GM19467 (cell line): ENCODE data around the gene HPSE.

Experiments used
- ATAC-seq: cut with Tn5 transposase; IDR thresholded peaks from one replicate; pipeline ENCODE4 v1.9.1; 2021; ENCODE audit warnings: mild to moderate bottlenecking, moderate library complexity; ENCODE audit not compliant: unreplicated experiment

The HPSE gene

DNA sequence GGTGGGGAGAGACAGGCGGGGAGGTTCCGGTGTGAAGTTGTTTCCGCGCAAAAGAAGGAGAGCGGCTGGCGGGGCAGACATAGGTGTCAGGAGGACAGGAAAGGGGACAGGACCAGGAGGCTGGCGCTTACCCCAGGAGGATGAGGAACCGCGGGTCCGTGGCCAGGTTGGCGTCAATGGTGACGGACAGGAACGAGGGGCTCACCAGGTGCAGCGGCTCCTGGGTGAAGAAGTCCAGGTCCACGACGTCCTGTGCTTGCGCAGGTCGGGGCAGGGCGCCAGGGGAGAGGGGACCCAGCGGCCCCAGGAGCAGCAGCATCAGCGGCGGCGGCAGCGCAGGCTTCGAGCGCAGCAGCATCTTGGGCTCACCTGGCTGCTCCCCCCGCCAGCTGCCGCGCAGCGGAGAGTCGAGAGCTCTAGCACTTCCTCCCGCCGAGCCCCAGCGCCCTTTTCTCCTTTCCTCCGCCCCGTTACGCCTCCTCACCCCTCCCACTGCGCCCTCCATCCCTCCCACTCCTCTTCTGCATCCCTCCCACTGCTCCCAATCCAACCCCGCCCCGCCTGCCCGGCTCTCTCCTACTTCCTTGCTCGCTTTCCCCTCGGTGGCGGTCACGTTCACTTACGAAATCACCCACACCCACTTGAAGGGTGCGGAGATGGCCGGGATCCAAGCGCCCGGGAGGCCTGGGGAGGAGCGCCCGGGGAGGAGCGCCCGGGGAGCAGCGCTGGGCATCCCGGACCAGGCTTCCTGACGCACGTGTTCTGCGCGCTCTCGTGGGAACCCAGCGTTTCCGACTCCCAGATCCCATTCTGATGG, at the start of gene HPSE:
Gene HPSE, minus strand, starts transcription at position 424 of the 817 bp plus-strand sequence. Its CDS starts 66 bp downstream, at position 358.
- peak; percentile 89 for ATAC-seq

DNA sequence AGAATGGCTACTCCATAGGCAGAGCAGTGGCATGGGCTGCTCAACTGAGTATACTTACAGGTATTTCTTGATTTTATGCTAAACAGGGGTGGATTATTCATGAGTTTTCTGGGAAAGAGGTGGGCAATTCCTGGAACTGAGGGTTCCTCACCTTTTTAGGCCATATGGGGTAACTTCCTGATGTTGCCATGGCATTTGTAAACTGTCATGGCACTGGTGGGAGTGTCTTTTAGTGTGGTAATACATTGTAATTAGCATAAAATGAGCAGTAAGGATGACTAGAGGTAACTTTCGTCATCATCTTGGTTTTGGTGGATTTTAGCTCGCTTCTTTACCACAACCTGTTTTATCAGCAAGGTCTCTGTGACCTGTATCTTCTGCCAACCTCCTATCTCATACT, 48.2 kb upstream of the HPSE start:
- ATAC-seq = no peak

DNA sequence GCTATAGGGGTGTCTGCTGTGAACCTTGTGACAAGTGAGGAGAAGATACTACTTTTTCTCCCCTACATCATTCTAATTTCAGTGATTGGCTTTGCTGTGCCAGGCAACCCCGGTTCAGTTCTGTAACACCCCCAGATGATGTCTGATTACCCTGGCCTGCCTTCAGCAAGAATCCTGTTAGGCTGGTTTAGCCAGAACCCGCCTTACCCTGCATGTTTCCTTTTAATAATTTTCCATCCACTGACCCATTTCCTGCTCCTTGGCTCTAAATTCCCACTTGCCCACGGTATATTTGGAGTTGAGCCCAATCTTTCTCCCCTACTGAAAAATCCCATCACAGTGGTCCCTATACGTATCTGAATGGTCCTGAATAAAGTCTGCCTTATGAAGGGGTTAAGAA, 46.5 kb upstream of the HPSE start:
- ATAC-seq = no peak

DNA sequence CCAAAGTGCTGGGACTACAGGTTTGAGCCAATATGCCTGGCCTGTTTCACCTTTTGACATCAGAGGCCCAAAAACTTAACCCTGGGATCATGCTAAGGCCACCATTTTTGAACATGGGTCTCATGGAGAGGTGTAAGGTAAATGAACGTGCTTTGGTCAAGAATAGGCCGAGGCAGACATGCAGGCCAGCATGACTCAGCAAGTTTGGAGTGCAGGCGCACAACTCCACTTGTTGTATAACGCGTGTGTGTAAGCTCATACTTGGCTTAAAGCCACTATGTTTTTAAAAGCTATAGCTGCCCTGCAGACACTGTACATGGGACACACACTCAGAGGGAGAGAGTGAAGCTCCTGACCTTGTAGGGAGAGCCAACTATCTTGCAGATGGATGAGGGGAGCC, 43.8 kb upstream of the HPSE start:
- ATAC-seq = no peak

DNA sequence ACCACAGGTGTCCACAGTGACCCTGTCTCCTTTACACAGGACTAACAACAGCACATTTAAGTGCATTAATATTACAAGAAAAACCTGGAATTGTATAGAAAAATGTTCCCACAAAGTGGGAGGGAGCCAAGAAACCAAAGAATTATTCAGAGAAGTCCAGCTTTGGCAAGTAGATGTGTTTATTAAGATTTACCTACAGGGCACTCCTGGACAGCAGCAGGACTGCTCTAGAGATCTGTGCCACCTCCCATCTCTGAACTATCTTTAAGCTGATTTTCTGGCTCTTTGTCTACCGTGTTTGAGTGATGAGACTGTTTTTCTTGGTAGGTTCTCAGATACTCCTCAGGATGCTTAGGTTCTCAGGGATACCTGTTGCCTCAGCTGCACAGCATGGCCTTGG, 38.3 kb upstream of the HPSE start:
- no peak for ATAC-seq

DNA sequence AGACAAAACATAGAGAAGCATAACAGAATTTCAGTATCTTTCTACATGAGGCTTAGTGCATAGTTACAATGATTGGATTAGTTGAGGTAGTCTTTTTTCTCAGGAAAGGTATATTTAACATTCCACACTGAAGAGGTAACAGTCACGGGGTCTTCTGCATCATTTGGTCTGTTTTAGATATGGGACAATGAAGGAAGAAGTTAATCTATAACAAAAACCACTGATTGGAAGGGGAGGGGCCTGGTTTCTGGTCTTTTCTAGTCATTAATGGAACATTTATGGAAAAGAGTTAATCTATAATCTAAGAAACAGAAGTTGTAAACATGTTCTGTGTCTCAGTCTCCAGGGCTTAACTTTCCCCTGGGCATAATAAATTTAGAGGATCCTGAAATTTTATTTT, 37.3 kb upstream of the HPSE start:
- ATAC-seq = no peak

DNA sequence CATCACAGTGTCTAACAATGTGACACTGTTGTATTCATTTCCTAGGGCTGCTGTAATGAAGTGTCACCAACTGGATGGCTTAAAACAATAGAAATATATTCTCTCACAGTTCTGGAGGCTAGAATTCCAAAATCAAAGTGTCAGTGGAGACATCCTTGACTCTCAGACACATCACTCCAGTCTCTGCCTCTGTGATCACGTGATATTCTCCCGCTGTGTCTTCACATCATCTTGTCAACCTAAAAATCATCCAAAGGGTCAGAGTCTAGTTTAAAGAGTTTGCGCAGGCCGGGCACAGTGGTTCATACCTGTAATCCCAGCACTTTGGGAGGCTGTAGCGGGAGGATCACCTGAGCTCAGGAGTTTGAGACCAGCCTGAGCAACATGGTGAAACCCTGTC, 36.6 kb upstream of the HPSE start:
- ATAC-seq = no peak

DNA sequence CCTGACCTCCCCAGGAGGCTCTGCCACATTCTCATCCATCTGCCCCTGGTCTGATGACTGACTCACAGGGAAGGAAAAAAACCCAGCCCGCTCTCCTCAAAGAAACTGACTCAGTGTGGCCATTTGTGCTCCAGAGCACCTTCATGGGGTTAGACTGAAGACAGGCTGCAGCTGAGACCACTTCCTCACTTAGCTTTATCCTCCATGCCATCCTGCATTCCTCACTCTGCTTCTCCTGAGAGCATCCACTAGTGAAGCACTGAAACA, 35.9 kb upstream of the HPSE start:
- ATAC-seq = no peak

DNA sequence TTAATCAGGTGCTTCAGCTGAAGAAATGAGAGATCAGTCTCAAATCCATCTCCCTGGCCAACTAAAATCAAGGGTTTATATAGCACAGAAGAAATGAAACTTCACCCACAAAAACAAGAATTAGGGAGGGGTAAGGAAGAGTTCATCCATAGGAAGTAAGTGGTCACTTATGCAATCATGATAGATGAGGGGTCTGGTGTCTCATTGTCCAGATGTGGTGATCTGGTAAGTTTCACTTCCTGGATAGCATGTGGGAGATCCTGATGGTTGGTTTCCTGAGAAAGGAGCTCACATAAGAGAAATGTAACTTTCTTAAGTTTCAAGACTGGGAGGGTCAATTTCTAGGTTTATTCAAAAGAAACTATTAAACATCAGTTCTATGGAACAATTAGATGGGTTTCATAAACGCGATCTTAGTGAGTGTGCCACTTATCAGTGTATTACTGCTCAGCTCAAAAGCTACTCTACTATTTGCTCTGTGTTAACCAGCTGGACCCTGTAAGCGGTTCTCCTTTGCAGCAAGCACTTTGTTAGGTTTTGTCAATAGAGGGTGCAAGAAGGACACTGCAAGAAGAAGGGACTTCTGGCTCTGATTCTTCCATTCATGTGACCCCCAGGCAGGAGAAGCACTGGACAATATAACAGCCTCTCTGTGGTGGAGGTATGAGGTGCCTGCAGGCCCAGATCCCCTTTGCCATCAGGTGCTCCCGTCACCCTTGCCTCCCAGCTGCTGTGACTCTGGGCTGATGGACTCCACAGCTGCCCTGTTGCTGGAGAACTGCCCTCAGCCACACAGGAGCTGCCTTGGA, 35.4 kb upstream of the HPSE start:
- ATAC-seq = no peak

DNA sequence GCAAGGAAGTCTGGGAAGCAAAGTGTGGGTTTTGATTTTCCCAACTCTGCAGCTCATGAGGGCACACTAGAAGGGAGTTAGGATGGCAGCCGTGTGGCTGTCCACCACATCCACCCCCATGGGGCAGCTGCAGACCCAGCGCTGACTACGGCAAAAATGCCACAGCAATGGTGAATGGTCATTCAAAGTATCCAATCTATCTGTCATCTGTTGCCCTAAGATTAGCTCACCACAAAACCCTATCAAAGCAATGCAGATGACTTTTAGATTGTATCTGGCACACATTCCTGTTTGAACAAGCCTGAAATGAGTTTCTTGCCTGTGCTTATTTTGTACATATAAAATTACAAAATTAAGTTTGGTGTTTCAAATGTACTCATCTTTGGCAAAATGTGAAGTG, 29.7 kb upstream of the HPSE start:
- ATAC-seq = no peak

DNA sequence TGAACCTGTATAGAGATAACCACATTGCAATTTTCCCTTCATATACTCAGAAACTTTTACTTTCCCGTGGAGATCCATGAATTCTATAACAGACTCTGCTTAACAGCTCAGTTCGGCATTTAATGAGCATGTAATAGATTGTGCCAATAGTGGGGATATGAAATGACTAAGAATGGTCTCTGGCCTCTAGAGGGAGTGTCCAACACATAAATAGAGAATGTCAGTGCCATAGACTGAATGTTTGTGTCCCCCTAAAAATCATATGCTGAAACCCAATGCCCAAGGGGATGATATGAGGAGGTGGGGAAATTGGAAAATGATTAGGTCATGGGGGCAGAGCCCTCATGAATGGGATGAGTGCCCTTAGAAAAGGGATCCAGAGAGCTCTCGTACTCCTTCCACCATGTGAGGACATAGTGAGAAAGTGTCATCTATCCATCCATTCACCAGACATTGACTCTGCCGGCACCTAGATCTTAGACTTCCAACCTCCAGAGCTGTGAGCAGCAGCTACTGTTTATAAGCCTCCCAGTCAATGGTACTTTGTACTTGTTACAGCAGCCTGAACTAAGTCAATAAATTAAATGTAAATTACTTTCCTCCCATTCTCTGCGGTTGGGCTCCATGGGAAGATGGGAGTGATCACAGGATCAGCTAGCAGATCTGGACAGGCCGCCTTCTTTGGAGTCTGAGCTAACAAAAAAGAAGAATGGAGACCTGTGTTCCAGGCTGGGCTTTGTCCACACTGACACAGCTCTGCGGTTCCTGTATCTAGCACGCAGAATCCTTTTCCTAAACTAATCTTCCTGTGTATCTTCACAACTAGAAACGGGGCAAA, 28.1 kb upstream of the HPSE start:
- no peak for ATAC-seq

DNA sequence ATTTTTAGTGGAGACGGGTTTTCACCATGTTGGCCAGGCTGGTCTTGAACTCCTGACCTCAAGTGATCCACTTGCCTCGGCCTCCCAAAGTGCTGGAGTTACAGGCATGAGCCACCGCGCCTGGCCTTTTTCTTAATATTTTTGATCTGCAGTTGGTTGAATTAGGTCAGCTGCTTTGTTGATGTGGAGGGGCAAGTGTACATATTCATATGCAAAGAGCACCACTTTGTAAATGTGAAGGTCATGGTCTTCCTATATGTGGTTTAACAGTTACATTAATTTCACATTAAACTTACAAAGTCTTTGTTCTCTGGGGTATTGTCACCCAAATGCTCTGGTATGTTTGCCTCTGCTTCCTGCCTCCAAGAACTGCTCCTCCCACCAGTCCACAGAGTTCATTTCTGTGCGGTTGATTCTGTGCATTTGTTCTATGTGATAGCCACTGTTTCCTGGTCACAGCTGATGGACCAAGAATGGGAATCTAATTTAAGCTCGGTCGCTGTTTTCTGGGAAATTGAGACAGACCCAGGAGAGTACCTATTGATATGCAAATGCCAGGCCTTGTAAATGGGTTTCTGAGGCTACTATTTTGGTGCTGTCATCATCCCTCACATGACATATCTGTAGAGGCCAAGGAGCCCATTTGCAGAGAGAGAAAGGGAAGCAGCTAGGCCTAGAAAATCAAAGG, 26.9 kb upstream of the HPSE start:
- no peak for ATAC-seq

DNA sequence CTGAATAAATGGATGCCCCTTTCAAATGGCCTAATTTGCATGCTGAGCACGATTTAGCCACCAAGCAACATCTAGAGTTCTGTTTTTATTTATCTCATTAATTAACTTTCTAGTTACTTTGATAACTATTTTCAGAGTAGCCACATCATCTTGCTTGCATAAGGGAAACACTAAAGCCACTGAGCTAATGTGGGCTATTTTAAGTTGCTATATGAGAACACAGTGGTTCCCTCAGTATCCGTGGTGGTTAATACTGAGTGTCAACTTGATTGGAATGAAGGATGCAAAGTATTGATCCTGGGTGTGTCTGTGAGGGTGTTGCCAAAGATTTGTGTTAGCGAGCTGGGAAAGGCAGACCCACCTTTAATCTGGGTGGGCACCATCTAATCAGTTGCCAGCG, 25.4 kb upstream of the HPSE start:
- no peak for ATAC-seq

DNA sequence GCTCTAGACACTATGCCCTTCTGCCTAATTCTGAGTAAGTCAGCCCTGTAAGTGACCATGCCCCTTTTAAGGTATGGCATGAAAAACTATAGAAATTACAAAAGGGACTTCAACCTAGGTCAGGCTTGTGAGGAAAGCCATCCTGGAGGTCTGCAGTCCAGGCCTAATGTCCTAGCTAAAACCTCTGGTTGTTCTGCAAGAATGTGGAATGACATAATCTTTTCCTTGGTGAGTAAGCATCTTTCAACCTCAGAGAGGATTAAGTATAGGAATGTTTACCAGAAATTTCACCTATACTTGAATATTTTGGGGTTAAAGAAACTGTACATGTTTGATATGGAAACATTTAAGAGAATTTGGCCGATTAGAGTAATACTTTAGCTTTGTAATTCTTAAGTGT, 23.8 kb upstream of the HPSE start:
- no peak for ATAC-seq

DNA sequence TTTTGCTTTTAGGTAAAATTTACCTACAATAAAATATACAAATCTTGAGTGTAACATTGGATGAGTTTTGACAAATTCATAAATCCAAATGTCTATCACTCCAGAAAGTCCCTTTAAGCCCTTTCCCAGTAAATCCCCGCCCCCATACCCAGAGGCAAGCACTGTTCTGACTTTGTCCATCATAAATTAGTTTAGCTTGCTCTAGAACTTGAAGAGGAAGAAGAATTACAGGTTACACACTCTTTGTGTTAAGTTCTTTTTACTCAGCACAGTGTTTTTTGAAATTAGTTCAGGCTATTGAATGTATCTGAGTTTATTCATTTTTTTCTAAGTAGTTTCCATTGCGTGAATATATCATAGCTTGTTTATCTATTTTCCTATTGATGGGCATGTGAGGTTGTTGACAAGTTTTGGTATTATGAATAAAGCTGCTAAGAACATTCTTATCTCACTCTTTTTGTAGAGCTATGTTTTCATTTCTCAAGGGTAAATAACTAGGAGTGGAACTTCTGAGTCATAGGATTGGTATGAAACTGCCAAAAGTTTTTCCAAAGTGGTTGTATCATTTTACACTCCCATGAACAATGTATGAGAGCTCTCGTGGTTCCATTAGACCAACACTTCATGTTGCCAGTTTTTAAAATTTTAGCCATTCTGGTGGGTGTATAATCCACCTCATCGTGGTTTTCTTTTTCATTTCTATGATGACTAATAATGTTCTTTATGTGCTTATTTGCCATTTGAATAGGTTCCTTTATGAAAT, 22.4 kb upstream of the HPSE start:
- no peak for ATAC-seq

DNA sequence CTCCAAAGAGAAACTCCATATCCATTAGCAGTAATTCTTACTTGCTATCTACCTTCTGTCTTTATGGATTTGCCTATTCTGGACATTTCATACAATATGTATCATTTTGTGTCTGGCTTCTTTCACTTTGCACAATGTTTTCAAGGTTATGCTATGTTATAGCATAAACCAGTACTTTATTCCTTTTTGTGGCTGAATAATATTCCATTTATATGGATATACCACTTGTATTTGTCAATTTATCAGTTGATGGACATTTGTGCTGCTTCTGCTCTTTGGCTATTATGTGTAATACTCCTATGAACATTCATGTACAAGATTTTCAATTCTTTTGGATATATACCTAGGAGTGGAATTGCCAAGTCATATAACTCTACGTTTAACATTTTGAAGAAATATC, 18.9 kb upstream of the HPSE start:
- ATAC-seq = no peak

DNA sequence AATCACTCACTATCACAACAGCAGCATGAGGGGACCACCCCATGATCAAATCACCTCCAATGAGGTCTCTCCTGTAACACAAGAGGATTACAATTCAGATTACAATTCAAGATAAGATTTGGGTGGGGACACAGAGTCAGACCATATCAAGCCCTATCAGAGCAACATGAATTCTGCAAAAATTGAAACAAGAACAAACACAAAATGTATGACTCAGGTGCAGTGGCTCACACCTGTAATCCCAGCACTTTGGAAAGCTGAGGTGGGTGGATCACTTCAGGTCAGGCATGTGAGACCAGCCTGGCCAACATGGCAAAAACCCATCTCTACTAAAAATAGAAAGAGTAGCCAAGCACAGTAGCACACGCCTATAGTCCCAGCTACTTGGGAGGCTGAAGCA, 13.4 kb upstream of the HPSE start:
- no peak for ATAC-seq

DNA sequence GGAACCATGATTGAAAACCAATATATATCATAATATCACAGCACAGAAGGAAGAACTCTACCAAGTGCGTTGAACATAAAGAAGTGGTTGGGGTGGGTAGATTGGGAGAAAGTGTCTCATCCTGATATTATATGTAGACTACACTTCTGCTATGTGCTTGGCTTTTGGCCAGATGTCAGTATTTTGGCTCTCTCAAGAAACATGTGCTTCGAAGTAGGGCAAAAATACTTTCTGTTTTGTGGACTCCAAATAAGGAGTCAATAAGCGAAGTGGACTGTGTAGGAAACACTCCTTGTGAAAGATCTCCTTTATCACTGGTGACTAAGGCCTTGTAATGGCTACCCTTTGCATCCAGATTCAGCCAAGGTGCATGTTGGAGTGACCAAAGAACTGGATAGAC, 7.8 kb upstream of the HPSE start:
- ATAC-seq = no peak

DNA sequence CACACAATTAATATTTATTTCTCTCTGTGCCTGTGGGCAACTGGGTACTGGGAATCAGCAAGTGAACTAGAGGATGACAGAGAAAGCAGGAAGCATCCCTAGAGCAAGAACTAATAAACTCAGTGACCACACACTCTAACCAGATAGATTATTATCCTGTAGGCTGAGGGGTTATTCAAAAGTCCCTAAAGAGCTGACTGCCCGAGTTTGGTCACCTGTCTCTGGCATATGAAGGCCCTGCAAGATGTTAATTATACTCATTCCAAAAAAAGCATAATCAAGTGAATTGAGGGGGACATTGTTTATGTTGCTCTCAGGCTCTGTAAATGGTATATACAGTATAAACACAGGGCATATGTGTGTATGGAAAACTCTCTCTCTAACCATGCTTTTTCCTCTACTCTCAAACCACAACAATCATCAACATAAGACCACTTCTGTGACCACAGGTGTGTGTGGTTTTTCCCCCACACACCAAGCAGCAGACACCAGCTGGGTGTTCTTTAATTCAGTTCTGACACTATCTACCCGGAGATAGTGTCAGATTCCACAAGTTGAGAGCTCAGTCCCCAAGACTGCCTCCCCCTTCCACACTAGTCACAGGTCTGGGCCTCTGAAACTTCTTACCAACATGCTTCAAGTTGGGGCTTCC, 6.2 kb upstream of the HPSE start:
- no peak for ATAC-seq

DNA sequence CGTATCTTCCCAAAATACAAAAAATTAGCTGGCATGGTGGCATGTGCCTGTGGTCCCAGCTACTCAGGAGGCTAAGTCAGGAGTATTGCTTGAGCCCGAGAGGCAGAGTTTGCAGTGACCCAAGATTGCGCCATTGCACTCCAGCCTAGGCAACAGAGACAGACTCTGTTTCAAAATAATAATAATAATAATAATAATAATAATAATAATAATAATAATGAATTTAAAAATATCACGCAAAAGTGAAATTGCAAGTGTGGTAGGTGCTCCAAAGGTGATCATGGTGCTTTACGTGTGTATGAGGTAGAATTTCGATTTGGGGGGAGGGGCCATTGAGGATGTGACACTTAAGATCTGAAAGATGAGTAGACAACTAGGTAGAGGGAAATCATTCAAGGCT, 4.9 kb upstream of the HPSE start:
- no peak for ATAC-seq
